Stimulated activated CD4-positive, alpha-beta T cell treated with anti-CD3 and anti-CD28 coated beads, TNF-alpha, amount 100 ng/mL, for 1 hour (primary cell): ENCODE measurements around the gene PIK3R1.

Experiments
- DNase-seq, 3 donors: peaks; one replicate each; pipeline ENCODE4 v3.0.0-alpha.2; 2020; ENCODE audit warnings: low read depth in 3 of 3, low spot score in 1 of 3

Gene PIK3R1

GRCh38 chr5:68290260-68290674 is 74.7 kb downstream of the PIK3R1 start:
- DNase-seq = no peak

GRCh38 chr5:68290847-68291246 is 75.3 kb downstream of the PIK3R1 start:
- DNase-seq = no peak

GRCh38 chr5:68292316-68292715 is 76.8 kb downstream of the PIK3R1 start:
- no peak for DNase-seq

GRCh38 chr5:68295772-68296171 is 80.2 kb downstream of the PIK3R1 start:
- no peak for DNase-seq

- DNase-seq = no peak
These were observed 81.3 kb downstream of the PIK3R1 start for GRCh38 chr5:68296895-68297294.

GRCh38 chr5:68297656-68298055 is 82.1 kb downstream of the PIK3R1 start:
- DNase-seq = no peak

- no peak for DNase-seq
These were observed 82.9 kb downstream of the PIK3R1 start for GRCh38 chr5:68298479-68298878.

- no peak for DNase-seq
These were observed 83.5 kb downstream of the PIK3R1 start for GRCh38 chr5:68299105-68299504.

- no peak for DNase-seq
These were observed 84.0 kb downstream of the PIK3R1 start for GRCh38 chr5:68299575-68299974.

GRCh38 chr5:68303038-68303738 is 87.6 kb downstream of the PIK3R1 start:
- DNase-seq = no peak

- DNase-seq = no peak
These were observed 88.3 kb downstream of the PIK3R1 start for GRCh38 chr5:68303754-68304420.

- DNase-seq = no peak
These were observed 89.0 kb downstream of the PIK3R1 start for GRCh38 chr5:68304421-68305052.

- no peak for DNase-seq
These were observed 89.8 kb downstream of the PIK3R1 start for GRCh38 chr5:68305223-68305870.

GRCh38 chr5:68306361-68307014 is 90.9 kb downstream of the PIK3R1 start:
- DNase-seq = no peak

GRCh38 chr5:68313336-68313735 is 97.8 kb downstream of the PIK3R1 start:
- DNase-seq = no peak

GRCh38 chr5:68314465-68314864 is 98.9 kb downstream of the PIK3R1 start:
- no peak for DNase-seq

- DNase-seq = peak in 1 of 3 donors; percentile 4
These were observed 100.2 kb downstream of the PIK3R1 start for GRCh38 chr5:68315679-68316271.

- DNase-seq = no peak
These were observed 100.9 kb downstream of the PIK3R1 start for GRCh38 chr5:68316469-68316868.

GRCh38 chr5:68317646-68318045 is 102.1 kb downstream of the PIK3R1 start:
- no peak for DNase-seq

GRCh38 chr5:68318955-68319705 is 103.6 kb downstream of the PIK3R1 start:
- no peak for DNase-seq
